ENCODE results near the gene SIRT2. TPM values are rescaled to one million over a fixed set of nuclear protein-coding genes. Genes with fewer than 3 reads are reported as not detected.

Gene SIRT2
- total RNA-seq, 6 experiments from 2014 or later: 34.9 to 36.4 (median 35.6) TPM

- TF ChIP-seq CTCF (IDR thresholded peaks at IDR 0.05): no peak
- H3K9me3 Mint-ChIP-seq: peaks cover 5% of the 10 kb centered on the region; the same call in 1 of the 2 replicates
- H3K27me3 Mint-ChIP-seq (ENCODE audit: insufficient read depth): peaks cover 5% of the 10 kb centered on the region
Measured at GRCh38 chr19:38853214-38853613, 46.2 kb downstream of the SIRT2 start.

GRCh38 chr19:38852231-38853044, 47.0 kb downstream of the SIRT2 start:
- Mint-ChIP-seq H3K36me3 (ENCODE audit: low read depth) (peaks cover 17% of the 10 kb centered on the region), H3K27me3 (ENCODE audit: insufficient read depth) (peaks cover 5% of the 10 kb centered on the region), H3K27ac (peak overlapping the region; percentile 99), H3K4me3 (peak overlapping the region; percentile 94), H3K9me3 (peaks cover 5% of the 10 kb centered on the region; the same call in 1 of the 2 replicates), H3K4me1 (ENCODE audit: low read depth) (peaks cover 37% of the 10 kb centered on the region)
- peak; percentile 85 for DNase-seq
- TF ChIP-seq CTCF (IDR thresholded peaks at IDR 0.05): 0 out of 2 replicates have a peak, but pooled peaks have one; percentile 7

More at GRCh38 chr19:38853214-38853613, 46.2 kb downstream of the SIRT2 start:
- Mint-ChIP-seq H3K27ac (peak overlapping the region; percentile 99), H3K4me1 (ENCODE audit: low read depth) (peaks cover 29% of the 10 kb centered on the region), H3K4me3 (peak overlapping the region; percentile 94), H3K36me3 (ENCODE audit: low read depth) (peaks cover 9% of the 10 kb centered on the region)
- no peak for DNase-seq

- peak; percentile 83 for DNase-seq
- Mint-ChIP-seq H3K27ac (peak overlapping the region; percentile 98), H3K4me3 (peak overlapping the region; percentile 92), H3K36me3 (ENCODE audit: low read depth) (peaks cover 22% of the 10 kb centered on the region), H3K4me1 (ENCODE audit: low read depth) (peaks cover 37% of the 10 kb centered on the region), H3K9me3 (peaks cover 3% of the 10 kb centered on the region; the same call in 1 of the 2 replicates), H3K27me3 (ENCODE audit: insufficient read depth) (peaks cover 5% of the 10 kb centered on the region)
- TF ChIP-seq CTCF (IDR thresholded peaks at IDR 0.05): no peak
Measured at GRCh38 chr19:38851622-38852230, 47.7 kb downstream of the SIRT2 start.

GRCh38 chr19:38850976-38851621, 48.3 kb downstream of the SIRT2 start:
- Mint-ChIP-seq H3K9me3 (no peaks in the 10 kb centered on the region), H3K36me3 (ENCODE audit: low read depth) (peaks cover 24% of the 10 kb centered on the region), H3K4me1 (ENCODE audit: low read depth) (peaks cover 39% of the 10 kb centered on the region), H3K27me3 (ENCODE audit: insufficient read depth) (peaks cover 5% of the 10 kb centered on the region), H3K27ac (peak overlapping the region; percentile 98), H3K4me3 (peak overlapping the region; percentile 92)
- TF ChIP-seq CTCF (IDR thresholded peaks at IDR 0.05): no peak
- no peak for DNase-seq

GRCh38 chr19:38850436-38850975, 48.9 kb downstream of the SIRT2 start:
- peak overlapping the region; percentile 98 for H3K27ac Mint-ChIP-seq
- H3K36me3 Mint-ChIP-seq (ENCODE audit: low read depth): peaks cover 30% of the 10 kb centered on the region
- TF ChIP-seq CTCF (IDR thresholded peaks at IDR 0.05): peak; percentile 47
- no peak for DNase-seq
- H3K4me1 Mint-ChIP-seq (ENCODE audit: low read depth): peaks cover 44% of the 10 kb centered on the region
- H3K9me3 Mint-ChIP-seq: no peaks in the 10 kb centered on the region
- H3K27me3 Mint-ChIP-seq (ENCODE audit: insufficient read depth): peaks cover 5% of the 10 kb centered on the region
- H3K4me3 Mint-ChIP-seq: peak overlapping the region; percentile 92

All from HFFc6 (cell line).